LNCaP clone FGC (cell line): ENCODE results near the gene BMPR1A.

Experiments used
- DNase-seq: peaks from one replicate; pipeline ENCODE4 v3.0.0-alpha.2; 2011; ENCODE audit warnings: low read depth
- H3K4me3 ChIP-seq: 2 replicates; pipeline ENCODE4 v1.5.1; 2011; ENCODE audit warnings: mild to moderate bottlenecking, low read depth, low read length, control low read depth
- TF ChIP-seq, protein P1 (sequence below): IDR thresholded peaks from 2 replicates; pipeline ENCODE4 v1.5.1; 2012; ENCODE audit warnings: mild to moderate bottlenecking; ENCODE audit not compliant: control insufficient read depth, insufficient read depth; ENCODE audit errors: extremely low read depth

The BMPR1A gene

DNA sequence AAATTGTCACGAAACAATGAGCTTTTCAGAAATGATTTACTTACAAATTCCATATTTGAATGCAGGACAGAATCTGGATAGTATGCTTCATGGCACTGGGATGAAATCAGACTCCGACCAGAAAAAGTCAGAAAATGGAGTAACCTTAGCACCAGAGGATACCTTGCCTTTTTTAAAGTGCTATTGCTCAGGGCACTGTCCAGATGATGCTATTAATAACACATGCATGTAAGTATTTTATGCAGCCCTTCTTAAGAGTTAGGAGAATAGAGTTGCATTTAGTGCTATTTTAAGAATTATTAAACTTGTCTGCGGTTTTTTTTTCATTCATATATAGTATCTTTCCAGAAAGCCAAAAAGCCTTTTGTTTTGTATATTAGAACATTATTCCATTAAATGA is 133.6 kb downstream of the BMPR1A start:
- DNase-seq, result no peak
- TF ChIP-seq, protein P1, sequence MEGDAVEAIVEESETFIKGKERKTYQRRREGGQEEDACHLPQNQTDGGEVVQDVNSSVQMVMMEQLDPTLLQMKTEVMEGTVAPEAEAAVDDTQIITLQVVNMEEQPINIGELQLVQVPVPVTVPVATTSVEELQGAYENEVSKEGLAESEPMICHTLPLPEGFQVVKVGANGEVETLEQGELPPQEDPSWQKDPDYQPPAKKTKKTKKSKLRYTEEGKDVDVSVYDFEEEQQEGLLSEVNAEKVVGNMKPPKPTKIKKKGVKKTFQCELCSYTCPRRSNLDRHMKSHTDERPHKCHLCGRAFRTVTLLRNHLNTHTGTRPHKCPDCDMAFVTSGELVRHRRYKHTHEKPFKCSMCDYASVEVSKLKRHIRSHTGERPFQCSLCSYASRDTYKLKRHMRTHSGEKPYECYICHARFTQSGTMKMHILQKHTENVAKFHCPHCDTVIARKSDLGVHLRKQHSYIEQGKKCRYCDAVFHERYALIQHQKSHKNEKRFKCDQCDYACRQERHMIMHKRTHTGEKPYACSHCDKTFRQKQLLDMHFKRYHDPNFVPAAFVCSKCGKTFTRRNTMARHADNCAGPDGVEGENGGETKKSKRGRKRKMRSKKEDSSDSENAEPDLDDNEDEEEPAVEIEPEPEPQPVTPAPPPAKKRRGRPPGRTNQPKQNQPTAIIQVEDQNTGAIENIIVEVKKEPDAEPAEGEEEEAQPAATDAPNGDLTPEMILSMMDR, result no peak
- H3K4me3 ChIP-seq, result no peak overlapping the region

DNA sequence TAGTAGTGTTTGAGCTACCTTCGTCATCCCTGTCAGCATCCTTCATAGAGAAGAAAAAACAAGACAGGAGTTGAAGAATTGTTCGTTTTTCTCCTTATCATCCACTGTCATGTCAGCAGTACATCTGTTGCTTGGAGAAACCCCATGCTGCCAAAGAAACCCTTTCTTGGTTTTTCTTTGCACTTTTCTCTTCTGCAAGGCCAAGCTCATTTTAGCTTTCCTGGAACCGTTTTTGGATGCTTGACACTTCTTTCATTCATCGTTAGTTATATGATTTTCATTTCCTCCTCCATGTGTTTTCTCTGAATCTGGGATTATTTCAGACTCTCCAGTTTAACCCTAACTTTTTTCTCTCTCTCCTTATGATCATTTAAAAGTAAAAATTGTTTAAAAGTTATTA is 142.1 kb downstream of the BMPR1A start:
- DNase-seq, result no peak
- no peak overlapping the region for H3K4me3 ChIP-seq
- TF ChIP-seq, protein P1, result no peak

DNA sequence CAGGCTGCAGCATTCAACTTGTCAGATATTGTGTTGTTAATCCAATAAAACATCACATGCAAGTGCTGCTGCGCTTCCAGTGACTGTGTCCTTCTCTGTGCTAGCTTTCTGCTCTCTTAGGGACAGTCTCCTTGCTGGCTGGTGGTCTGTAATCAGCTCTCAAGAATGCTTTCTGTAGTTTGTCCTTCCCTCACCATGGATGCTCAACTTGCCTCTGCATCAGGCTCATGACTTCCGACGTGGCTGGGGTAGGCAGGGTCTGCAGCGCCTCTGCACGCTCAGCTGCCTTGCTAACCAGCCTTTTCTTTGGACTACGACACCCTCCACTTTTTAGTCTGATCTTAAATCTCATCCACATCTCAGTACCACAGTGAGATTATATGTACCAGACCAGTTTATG is 142.7 kb downstream of the BMPR1A start:
- no peak overlapping the region for H3K4me3 ChIP-seq
- no peak for DNase-seq
- TF ChIP-seq, protein P1, result no peak

DNA sequence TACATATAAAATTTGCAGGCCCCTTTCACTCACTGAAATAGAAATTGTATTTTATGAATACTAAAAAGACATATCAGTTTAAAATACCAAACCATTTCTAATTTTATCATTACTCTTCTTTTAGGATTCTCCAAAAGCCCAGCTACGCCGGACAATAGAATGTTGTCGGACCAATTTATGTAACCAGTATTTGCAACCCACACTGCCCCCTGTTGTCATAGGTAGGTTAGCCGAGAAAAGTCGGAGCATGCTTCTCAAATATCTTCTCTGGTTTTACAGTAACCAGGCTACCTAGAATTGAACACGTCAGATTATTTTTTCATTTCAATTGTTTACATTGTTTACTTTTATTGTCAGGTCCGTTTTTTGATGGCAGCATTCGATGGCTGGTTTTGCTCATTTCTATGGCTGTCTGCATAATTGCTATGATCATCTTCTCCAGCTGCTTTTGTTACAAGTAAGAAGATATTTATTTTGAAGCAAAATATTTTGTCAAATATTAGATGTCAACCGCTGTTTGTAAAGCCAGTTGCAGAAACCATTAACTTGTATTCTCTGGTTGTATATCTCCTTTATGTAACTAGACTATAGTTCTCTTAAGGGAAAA is 143.4 kb downstream of the BMPR1A start:
- TF ChIP-seq, protein P1, result peak; percentile 57
- DNase-seq, result no peak
- no peak overlapping the region for H3K4me3 ChIP-seq

GRCh38 chr10:86900955-86901354 is 144.5 kb downstream of the BMPR1A start:
- no peak for DNase-seq
- no peak overlapping the region for H3K4me3 ChIP-seq
- TF ChIP-seq, protein P1, result no peak

DNA sequence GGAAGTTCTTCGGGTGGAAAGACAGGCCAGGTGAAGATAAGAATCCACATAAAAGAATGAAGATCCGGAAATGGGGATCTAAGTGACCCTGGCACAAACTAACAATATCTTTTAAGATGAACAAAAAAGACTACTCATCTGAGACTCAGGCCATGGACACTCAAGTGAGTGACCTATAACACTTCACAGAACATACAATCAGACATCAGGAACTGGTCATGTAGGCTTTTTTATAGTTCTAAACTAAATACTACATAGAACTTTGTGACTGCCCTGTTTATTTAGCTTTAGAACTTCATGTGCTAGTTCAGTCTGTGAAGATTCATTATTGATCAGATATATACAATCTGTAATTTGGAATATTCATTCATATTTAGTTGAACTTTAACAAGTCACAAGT is 148.2 kb downstream of the BMPR1A start:
- peak; percentile 51 for DNase-seq
- TF ChIP-seq, protein P1, result no peak

GRCh38 chr10:86905429-86905828 is 149.0 kb downstream of the BMPR1A start:
- no peak for DNase-seq
- TF ChIP-seq, protein P1, result no peak
- H3K4me3 ChIP-seq, result no peak overlapping the region

More for the DNA sequence above, 148.2 kb downstream of the BMPR1A start:
- no peak overlapping the region for H3K4me3 ChIP-seq
